ENCODE measurements around the gene SUGCT. TPM values are rescaled to one million over a fixed set of nuclear protein-coding genes. Genes with fewer than 3 reads are reported as not detected.

The SUGCT gene
- total RNA-seq, 6 donors from 2014 or later, result 1.4 to 3.1 (median 1.7) TPM; not detected in 1

DNA sequence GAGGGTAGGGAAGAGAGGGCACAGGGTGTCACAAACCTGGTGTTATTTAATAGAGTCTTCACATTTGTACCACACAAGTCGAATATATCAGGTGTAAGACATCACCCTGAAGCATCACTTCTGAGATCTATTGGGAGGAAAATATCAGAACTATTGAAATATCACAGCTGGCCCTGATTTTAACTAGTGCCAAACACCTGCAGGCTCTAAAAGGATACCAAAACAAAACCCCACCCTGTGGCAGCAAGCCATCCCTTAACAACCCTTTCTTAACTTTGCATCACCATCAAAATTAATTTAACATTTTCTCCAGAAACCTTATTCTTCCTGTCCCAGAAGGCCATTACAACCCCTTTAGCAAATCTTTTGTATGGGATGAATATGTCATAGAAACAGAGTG lies 365.4 kb downstream of the SUGCT start:
- DNase-seq (no peak), ATAC-seq (ENCODE audit: low FRiP score in 2 of 2) (no peak)
- WGBS, 2 donors, result 53 to 75% methylated on average over 1 of the region's 1 CpG
- TF ChIP-seq EP300 (IDR thresholded peaks at IDR 0.05) (no peak), POLR2AphosphoS5 (IDR thresholded peaks at IDR 0.05) (no peak), POLR2A (IDR thresholded peaks at IDR 0.05) (no peak)
- TF ChIP-seq, protein P1, sequence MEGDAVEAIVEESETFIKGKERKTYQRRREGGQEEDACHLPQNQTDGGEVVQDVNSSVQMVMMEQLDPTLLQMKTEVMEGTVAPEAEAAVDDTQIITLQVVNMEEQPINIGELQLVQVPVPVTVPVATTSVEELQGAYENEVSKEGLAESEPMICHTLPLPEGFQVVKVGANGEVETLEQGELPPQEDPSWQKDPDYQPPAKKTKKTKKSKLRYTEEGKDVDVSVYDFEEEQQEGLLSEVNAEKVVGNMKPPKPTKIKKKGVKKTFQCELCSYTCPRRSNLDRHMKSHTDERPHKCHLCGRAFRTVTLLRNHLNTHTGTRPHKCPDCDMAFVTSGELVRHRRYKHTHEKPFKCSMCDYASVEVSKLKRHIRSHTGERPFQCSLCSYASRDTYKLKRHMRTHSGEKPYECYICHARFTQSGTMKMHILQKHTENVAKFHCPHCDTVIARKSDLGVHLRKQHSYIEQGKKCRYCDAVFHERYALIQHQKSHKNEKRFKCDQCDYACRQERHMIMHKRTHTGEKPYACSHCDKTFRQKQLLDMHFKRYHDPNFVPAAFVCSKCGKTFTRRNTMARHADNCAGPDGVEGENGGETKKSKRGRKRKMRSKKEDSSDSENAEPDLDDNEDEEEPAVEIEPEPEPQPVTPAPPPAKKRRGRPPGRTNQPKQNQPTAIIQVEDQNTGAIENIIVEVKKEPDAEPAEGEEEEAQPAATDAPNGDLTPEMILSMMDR (IDR thresholded peaks at IDR 0.05), result no peak
- Histone ChIP-seq H3K36me3 (no peaks in the 10 kb centered on the region), H3K4me3 (no peak overlapping the region), H3K4me1 (no peaks in the 10 kb centered on the region), H3K9me3 (no peaks in the 10 kb centered on the region), H3K27me3 (no peaks in the 10 kb centered on the region), H3K27ac (no peak overlapping the region)

DNA sequence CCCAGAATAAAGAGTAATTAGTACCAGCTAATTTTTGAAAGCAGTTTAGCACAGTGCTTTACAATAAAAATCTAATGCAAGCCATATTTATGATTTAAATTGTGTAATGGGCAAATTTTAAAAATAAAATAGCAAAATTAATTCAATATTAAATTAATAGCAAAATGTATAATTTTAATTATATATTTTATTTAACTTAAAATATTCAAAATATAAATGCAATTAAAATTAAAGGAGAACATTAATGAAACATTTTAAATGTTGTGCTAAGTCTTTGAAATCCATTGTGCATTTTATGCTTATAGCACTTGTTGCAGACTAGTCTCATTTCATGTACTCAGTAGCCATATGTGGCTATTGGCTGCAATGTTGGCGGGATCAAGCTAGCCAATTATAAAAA lies 367.6 kb downstream of the SUGCT start:
- DNase-seq, result no peak
- no peak for ATAC-seq (ENCODE audit: low FRiP score in 2 of 2)
- 93 to 96% methylated on average over 1 of the region's 1 CpG for WGBS, 2 donors

DNA sequence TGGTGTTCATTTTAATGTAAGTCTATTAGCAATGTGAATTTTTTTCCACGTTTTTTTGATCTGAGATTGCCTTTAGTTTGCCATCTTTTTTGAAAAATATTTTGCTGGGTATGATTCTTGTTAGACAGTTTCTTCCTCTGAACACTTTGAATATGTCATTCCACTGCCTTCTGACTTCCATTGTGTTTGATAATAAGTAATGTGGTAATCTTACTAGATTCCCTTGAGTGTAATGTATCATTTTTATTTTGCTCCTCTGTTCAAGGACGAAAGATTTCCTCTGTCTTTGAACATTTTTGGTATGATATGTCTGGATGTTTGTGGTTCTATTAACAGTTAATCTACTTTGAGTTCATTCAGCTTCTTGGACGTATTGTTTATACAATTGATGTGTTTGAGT lies 371.4 kb downstream of the SUGCT start:
- Histone ChIP-seq H3K27ac (no peak overlapping the region), H3K36me3 (no peaks in the 10 kb centered on the region), H3K27me3 (no peaks in the 10 kb centered on the region), H3K4me1 (no peaks in the 10 kb centered on the region), H3K4me3 (no peak overlapping the region), H3K9me3 (no peaks in the 10 kb centered on the region)
- DNase-seq (no peak), ATAC-seq (ENCODE audit: low FRiP score in 2 of 2) (no peak)
- WGBS, 2 donors, result 76 to 77% methylated on average over 3 of the region's 3 CpGs
- no peak for TF ChIP-seq POLR2AphosphoS5 (IDR thresholded peaks at IDR 0.05)
- no peak for TF ChIP-seq POLR2A (IDR thresholded peaks at IDR 0.05)
- TF ChIP-seq EP300 (IDR thresholded peaks at IDR 0.05), result no peak
- TF ChIP-seq, protein P1 (IDR thresholded peaks at IDR 0.05), result no peak

More for the DNA sequence above, 367.6 kb downstream of the SUGCT start:
- Histone ChIP-seq H3K27ac (no peak overlapping the region), H3K9me3 (no peaks in the 10 kb centered on the region), H3K4me1 (no peaks in the 10 kb centered on the region), H3K4me3 (no peak overlapping the region), H3K36me3 (no peaks in the 10 kb centered on the region), H3K27me3 (no peaks in the 10 kb centered on the region)
- TF ChIP-seq EP300 (IDR thresholded peaks at IDR 0.05) (no peak), POLR2A (IDR thresholded peaks at IDR 0.05) (no peak), POLR2AphosphoS5 (IDR thresholded peaks at IDR 0.05) (no peak)
- TF ChIP-seq, protein P1 (IDR thresholded peaks at IDR 0.05), result no peak

DNA sequence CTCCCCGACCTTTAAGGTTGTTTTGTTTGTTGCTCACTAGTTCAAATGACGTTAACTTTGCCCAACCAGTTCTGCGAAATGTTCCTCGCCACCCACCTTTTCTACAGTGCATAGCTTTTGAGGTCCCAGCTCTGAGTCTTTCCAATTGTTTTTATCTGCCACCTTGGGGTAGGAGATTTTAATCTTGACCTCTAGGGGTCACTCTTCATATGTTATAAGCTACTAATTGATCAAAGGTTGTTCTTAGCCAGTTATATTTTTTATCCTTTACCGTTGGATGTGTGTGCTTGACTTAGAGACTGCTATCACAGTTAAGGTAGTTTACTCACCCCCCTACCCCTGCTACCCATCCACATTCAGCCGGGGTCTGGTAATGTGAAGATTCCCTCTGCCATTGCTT lies 372.4 kb downstream of the SUGCT start:
- WGBS, 2 donors, result 72 to 74% methylated on average over 6 of the region's 6 CpGs
- no peaks in the 10 kb centered on the region for H3K9me3 ChIP-seq

More for the DNA sequence above, 372.4 kb downstream of the SUGCT start:
- ATAC-seq (ENCODE audit: low FRiP score in 2 of 2), result no peak
- Histone ChIP-seq H3K36me3 (no peaks in the 10 kb centered on the region), H3K27me3 (no peaks in the 10 kb centered on the region), H3K4me1 (no peaks in the 10 kb centered on the region), H3K4me3 (no peak overlapping the region), H3K27ac (no peak overlapping the region)
- TF ChIP-seq POLR2A (IDR thresholded peaks at IDR 0.05), result no peak
- TF ChIP-seq, protein P1 (IDR thresholded peaks at IDR 0.05), result peak in 1 of 6 experiments; percentile 14
- DNase-seq, result no peak
